ENCODE results near the gene C4orf50.

DNA sequence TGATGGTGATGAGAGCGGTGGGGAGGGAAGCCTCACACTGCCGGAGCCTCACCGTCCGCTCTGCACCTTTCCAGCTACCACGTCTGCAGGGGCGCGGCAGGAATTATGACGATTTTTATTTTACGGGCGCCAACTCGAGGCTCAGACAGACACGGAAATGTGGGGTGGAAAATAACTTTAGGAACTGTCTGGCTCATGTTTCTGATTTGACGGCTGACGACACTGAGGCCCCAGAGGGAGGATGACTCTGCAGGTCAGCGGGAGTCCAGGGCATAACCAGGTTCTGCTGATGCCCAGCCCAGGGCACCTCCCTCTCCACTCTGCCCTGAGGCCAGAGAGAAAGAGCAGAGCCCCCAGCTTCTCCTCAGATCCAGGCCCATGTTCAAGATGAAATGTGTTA is 43.9 kb downstream of the C4orf50 start:
- TF ChIP-seq, protein P1, sequence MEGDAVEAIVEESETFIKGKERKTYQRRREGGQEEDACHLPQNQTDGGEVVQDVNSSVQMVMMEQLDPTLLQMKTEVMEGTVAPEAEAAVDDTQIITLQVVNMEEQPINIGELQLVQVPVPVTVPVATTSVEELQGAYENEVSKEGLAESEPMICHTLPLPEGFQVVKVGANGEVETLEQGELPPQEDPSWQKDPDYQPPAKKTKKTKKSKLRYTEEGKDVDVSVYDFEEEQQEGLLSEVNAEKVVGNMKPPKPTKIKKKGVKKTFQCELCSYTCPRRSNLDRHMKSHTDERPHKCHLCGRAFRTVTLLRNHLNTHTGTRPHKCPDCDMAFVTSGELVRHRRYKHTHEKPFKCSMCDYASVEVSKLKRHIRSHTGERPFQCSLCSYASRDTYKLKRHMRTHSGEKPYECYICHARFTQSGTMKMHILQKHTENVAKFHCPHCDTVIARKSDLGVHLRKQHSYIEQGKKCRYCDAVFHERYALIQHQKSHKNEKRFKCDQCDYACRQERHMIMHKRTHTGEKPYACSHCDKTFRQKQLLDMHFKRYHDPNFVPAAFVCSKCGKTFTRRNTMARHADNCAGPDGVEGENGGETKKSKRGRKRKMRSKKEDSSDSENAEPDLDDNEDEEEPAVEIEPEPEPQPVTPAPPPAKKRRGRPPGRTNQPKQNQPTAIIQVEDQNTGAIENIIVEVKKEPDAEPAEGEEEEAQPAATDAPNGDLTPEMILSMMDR (IDR thresholded peaks at IDR 0.05) = no peak
- no peak for TF ChIP-seq POLR2AphosphoS5 (IDR thresholded peaks at IDR 0.05)
- TF ChIP-seq POLR2A (IDR thresholded peaks at IDR 0.05) = no peak

Data from sigmoid colon (tissue), 4 donors.